ACC112 (cell line): Measurements from ENCODE around the gene NRG2.

Experiments
- H2AFZ ChIP-seq: fragments of 200-600 bp; sonication (generic); one replicate; pipeline ENCODE4 v1.6.0; 2017; ENCODE audit warnings: antibody characterized with exemption, low read length; ENCODE audit not compliant: unreplicated experiment
- H3K27ac ChIP-seq: fragments of 200-600 bp; sonication (generic); 2 replicates; pipeline ENCODE4 v1.5.1; 2014; ENCODE audit warnings: low read depth, mild to moderate bottlenecking, antibody characterized with exemption, low read length, moderate library complexity
- H3K27me3 ChIP-seq: fragments of 200-600 bp; sonication (generic); 2 replicates; pipeline ENCODE4 v1.6.1; 2014; ENCODE audit warnings: mild to moderate bottlenecking, antibody characterized with exemption, low read length, moderate library complexity, mixed read lengths; ENCODE audit not compliant: insufficient read depth
- H3K36me3 ChIP-seq: fragments of 200-600 bp; sonication (generic); 2 replicates; pipeline ENCODE4 v1.6.1; 2016; ENCODE audit warnings: mild to moderate bottlenecking, antibody characterized with exemption, low read length, moderate library complexity, mixed read lengths; ENCODE audit not compliant: insufficient read depth
- H3K4me1 ChIP-seq: fragments of 200-600 bp; sonication (generic); one replicate; pipeline ENCODE4 v1.6.1; 2016; ENCODE audit warnings: low read length, mixed read lengths; ENCODE audit not compliant: insufficient read depth, unreplicated experiment, control insufficient read depth
- H3K4me3 ChIP-seq: fragments of 200-600 bp; sonication (generic); 2 replicates; pipeline ENCODE4 v1.5.1; 2014; ENCODE audit warnings: mild to moderate bottlenecking, low read depth, low read length
- H3K79me2 ChIP-seq: fragments of 200-600 bp; sonication (generic); one replicate; pipeline ENCODE4 v1.6.0; 2016; ENCODE audit warnings: low read length; ENCODE audit not compliant: control insufficient read depth, unreplicated experiment, insufficient read depth

Gene NRG2

GRCh38 chr5:139975942-139976341 is 67.2 kb downstream of the NRG2 start:
- Histone ChIP-seq H3K4me3 (no peak overlapping the region), H3K4me1 (no peaks in the 10 kb centered on the region), H2AFZ (no peak overlapping the region), H3K36me3 (no peaks in the 10 kb centered on the region), H3K27ac (no peak overlapping the region), H3K79me2 (no peaks in the 10 kb centered on the region), H3K27me3 (peaks cover 37% of the 10 kb centered on the region)

DNA sequence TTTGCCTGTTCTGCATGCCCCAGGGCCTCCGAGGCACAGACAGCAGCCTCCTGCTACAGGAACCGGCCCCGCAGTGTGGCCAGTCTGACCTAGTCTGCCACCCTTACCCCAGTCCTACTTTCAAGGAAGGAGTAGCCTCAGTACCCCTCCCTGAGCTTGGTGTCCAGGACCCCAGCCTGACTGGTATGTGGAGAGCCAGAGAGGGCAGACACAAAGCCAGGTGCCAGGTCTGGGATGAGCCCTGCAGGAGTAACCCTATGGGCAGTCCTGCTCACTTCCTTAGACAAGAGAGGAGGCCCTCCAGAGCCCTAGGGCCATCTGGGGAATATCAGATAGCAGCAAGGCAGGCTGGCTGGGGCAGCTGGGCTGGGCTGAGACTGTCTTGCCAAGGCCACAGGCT is 67.8 kb downstream of the NRG2 start:
- no peaks in the 10 kb centered on the region for H3K79me2 ChIP-seq
- H3K27me3 ChIP-seq = peaks cover 30% of the 10 kb centered on the region
- H2AFZ ChIP-seq = no peak overlapping the region
- H3K27ac ChIP-seq = no peak overlapping the region
- no peaks in the 10 kb centered on the region for H3K4me1 ChIP-seq
- no peaks in the 10 kb centered on the region for H3K36me3 ChIP-seq
- no peak overlapping the region for H3K4me3 ChIP-seq

DNA sequence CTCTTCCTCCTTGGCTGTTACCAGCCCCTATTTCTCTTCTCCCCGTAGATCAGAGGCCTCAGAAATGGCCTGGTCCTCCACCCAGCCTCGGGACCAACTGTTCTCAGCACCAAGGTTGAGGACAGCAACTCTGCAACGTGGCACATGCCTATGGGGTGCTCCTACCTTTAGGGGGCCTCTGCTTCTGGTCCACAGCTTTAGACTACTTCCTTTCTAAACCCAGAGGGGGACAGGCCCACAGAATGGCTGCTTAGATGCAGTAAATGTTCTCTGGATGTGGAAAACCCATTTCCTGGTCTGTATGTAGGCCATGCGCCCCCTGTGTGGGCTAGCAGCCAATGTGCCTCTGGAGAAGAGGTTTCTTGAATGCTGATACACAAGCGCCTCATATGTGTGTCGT is 68.4 kb downstream of the NRG2 start:
- Histone ChIP-seq H3K27me3 (peaks cover 24% of the 10 kb centered on the region), H3K4me1 (no peaks in the 10 kb centered on the region), H3K36me3 (no peaks in the 10 kb centered on the region), H2AFZ (no peak overlapping the region), H3K27ac (no peak overlapping the region), H3K79me2 (no peaks in the 10 kb centered on the region), H3K4me3 (no peak overlapping the region)

DNA sequence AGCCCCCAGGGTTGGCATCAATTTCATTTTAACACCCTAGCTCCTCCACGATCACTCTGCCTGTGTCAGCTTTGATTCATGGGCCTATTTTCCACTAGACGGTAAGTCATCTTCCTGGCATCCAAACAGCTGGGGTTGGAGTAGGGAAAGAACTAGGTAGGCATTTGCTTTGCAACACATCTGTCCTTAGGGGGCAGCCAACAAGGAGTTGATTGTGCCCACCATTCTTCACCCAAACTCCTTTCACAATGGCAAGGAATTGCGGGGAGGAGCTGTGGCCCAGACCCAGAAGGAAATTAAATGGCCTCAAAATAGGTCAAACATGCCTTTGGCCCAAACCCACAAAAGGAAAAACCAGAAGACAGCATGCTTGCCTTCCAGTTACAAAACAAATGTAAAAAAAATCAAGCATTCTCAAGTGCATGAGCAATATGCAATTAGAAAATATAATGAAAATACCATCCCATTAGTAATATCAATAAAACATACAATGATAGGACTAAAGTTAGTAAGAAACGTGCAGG is 71.8 kb downstream of the NRG2 start:
- no peaks in the 10 kb centered on the region for H3K36me3 ChIP-seq
- no peaks in the 10 kb centered on the region for H3K79me2 ChIP-seq
- H3K4me1 ChIP-seq = no peaks in the 10 kb centered on the region
- no peak overlapping the region for H3K27ac ChIP-seq
- H2AFZ ChIP-seq = no peak overlapping the region
- peaks cover 5% of the 10 kb centered on the region; the same call in 1 of the 2 replicates for H3K27me3 ChIP-seq
- H3K4me3 ChIP-seq = no peak overlapping the region

DNA sequence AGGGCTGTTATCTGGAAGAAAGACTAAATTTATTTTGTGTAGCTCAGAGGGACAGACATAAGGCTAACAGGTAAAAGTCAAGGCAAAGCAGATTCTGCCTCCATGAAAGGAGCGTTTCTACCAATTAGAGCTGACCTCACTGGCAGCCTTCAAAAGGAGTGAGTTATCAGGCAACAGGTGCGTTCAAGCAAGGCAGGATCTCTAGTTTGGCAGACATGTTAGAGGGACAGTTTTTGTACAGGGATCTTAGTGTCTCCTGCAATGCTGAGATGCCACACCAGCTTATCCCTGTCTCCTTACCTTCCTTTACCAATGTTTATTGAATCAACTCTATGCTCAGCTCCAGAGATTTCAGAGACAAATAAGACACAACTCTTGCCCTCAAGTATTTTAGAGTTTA is 73.8 kb downstream of the NRG2 start:
- Histone ChIP-seq H2AFZ (no peak overlapping the region), H3K4me3 (no peak overlapping the region)

GRCh38 chr5:139968547-139969261 is 74.4 kb downstream of the NRG2 start:
- H2AFZ ChIP-seq = no peak overlapping the region
- H3K4me1 ChIP-seq = no peaks in the 10 kb centered on the region
- no peak overlapping the region for H3K27ac ChIP-seq
- H3K36me3 ChIP-seq = no peaks in the 10 kb centered on the region
- H3K4me3 ChIP-seq = no peak overlapping the region
- H3K27me3 ChIP-seq = peaks cover 9% of the 10 kb centered on the region
- H3K79me2 ChIP-seq = no peaks in the 10 kb centered on the region

More for the DNA sequence above, 73.8 kb downstream of the NRG2 start:
- H3K4me1 ChIP-seq = no peaks in the 10 kb centered on the region
- H3K27ac ChIP-seq = no peak overlapping the region
- H3K27me3 ChIP-seq = peaks cover 6% of the 10 kb centered on the region
- H3K79me2 ChIP-seq = no peaks in the 10 kb centered on the region
- H3K36me3 ChIP-seq = no peaks in the 10 kb centered on the region

- H3K27ac ChIP-seq = no peak overlapping the region
- no peaks in the 10 kb centered on the region for H3K36me3 ChIP-seq
- H3K27me3 ChIP-seq = peaks cover 21% of the 10 kb centered on the region
- H3K79me2 ChIP-seq = no peaks in the 10 kb centered on the region
- no peaks in the 10 kb centered on the region for H3K4me1 ChIP-seq
- H3K4me3 ChIP-seq = no peak overlapping the region
- H2AFZ ChIP-seq = no peak overlapping the region
These were observed 75.7 kb downstream of the NRG2 start for GRCh38 chr5:139967353-139967752.

DNA sequence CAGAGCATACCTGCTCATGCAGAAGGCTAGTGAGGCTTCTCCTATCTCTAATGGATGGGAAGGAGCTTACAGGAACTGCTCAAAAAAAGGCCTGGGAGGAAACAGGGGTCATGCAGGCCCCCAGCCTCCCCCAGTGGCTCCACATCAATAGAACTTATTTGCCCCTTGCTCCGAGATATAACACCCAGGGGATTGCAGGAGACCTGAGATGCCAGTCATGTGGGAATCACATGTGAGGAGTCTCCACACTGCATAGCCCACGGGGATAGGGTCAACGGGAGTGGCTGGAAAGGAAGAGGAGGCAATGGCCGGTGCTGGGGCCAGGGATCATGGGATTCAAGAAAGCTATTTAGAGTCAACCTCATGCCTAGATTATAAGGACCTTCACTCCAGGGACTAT is 76.2 kb downstream of the NRG2 start:
- no peak overlapping the region for H2AFZ ChIP-seq

GRCh38 chr5:139964994-139965565 is 78.0 kb downstream of the NRG2 start:
- no peaks in the 10 kb centered on the region for H3K79me2 ChIP-seq
- H3K36me3 ChIP-seq = no peaks in the 10 kb centered on the region
- H3K4me1 ChIP-seq = no peaks in the 10 kb centered on the region
- H3K27me3 ChIP-seq = peaks cover 28% of the 10 kb centered on the region
- no peak overlapping the region for H3K4me3 ChIP-seq
- no peak overlapping the region for H2AFZ ChIP-seq
- H3K27ac ChIP-seq = no peak overlapping the region

More for the DNA sequence above, 76.2 kb downstream of the NRG2 start:
- Histone ChIP-seq H3K4me3 (no peak overlapping the region), H3K79me2 (no peaks in the 10 kb centered on the region), H3K4me1 (no peaks in the 10 kb centered on the region), H3K27me3 (peaks cover 22% of the 10 kb centered on the region), H3K36me3 (no peaks in the 10 kb centered on the region), H3K27ac (no peak overlapping the region)

- H3K27me3 ChIP-seq = peaks cover 28% of the 10 kb centered on the region
These were observed 78.7 kb downstream of the NRG2 start for GRCh38 chr5:139964266-139964993.

More at GRCh38 chr5:139964266-139964993, 78.7 kb downstream of the NRG2 start:
- Histone ChIP-seq H3K4me1 (no peaks in the 10 kb centered on the region), H3K4me3 (no peak overlapping the region), H2AFZ (no peak overlapping the region), H3K36me3 (no peaks in the 10 kb centered on the region), H3K79me2 (no peaks in the 10 kb centered on the region), H3K27ac (no peak overlapping the region)
